T-helper 2 cell treated with Interferon-gamma antibody and Interleukin-4, amounts not matched to agents 5 μg/mL and 100 μg/mL, for 36 hours (primary cell): ENCODE data around the gene ASXL2.
"Not testable (repeated sequence)": the region's sequence is repeated elsewhere in the genome, so short reads cannot be mapped to it uniquely, and the experiment has no call there.

Source experiments
- DNase-seq: peaks from one replicate; pipeline ENCODE4 v3.0.0; 2021; ENCODE audit warnings: low spot score
- H3K27ac Mint-ChIP-seq: one replicate; pipeline ENCODE4 v1.8.0; 2021; ENCODE audit warnings: mild to moderate bottlenecking, mixed read lengths
- H3K27me3 Mint-ChIP-seq: one replicate; pipeline ENCODE4 v1.8.0; 2021; ENCODE audit warnings: low read depth, mixed read lengths
- H3K36me3 Mint-ChIP-seq: one replicate; pipeline ENCODE4 v1.8.0; 2021; ENCODE audit warnings: low read depth, mixed read lengths
- H3K4me1 Mint-ChIP-seq: one replicate; pipeline ENCODE4 v1.8.0; 2021; ENCODE audit warnings: low read depth, mixed read lengths
- H3K4me3 Mint-ChIP-seq: one replicate; pipeline ENCODE4 v1.8.0; 2022; ENCODE audit warnings: mild to moderate bottlenecking, moderate library complexity, mixed read lengths
- H3K9me3 Mint-ChIP-seq: one replicate; pipeline ENCODE4 v1.8.0; 2021; ENCODE audit warnings: mixed read lengths

Gene ASXL2

GRCh38 chr2:25903216-25903776 is 25.0 kb upstream of the ASXL2 start:
- H3K27ac Mint-ChIP-seq, result no peak overlapping the region
- no peaks in the 10 kb centered on the region for H3K4me1 Mint-ChIP-seq
- no peaks in the 10 kb centered on the region for H3K27me3 Mint-ChIP-seq
- no peaks in the 10 kb centered on the region for H3K36me3 Mint-ChIP-seq
- H3K4me3 Mint-ChIP-seq, result no peak overlapping the region
- no peaks in the 10 kb centered on the region for H3K9me3 Mint-ChIP-seq
- DNase-seq, result no peak

GRCh38 chr2:25899404-25899970 is 21.2 kb upstream of the ASXL2 start:
- DNase-seq, result no peak
- no peaks in the 10 kb centered on the region for H3K36me3 Mint-ChIP-seq
- peaks cover 6% of the 10 kb centered on the region for H3K27me3 Mint-ChIP-seq
- H3K9me3 Mint-ChIP-seq, result no peaks in the 10 kb centered on the region
- H3K4me3 Mint-ChIP-seq, result no peak overlapping the region
- no peak overlapping the region for H3K27ac Mint-ChIP-seq
- no peaks in the 10 kb centered on the region for H3K4me1 Mint-ChIP-seq

- Mint-ChIP-seq H3K36me3 (no peaks in the 10 kb centered on the region), H3K27me3 (peaks cover 6% of the 10 kb centered on the region), H3K27ac (no peak overlapping the region), H3K9me3 (no peaks in the 10 kb centered on the region), H3K4me1 (no peaks in the 10 kb centered on the region), H3K4me3 (no peak overlapping the region)
- DNase-seq, result no peak
These were observed 19.2 kb upstream of the ASXL2 start for GRCh38 chr2:25897506-25897905.

GRCh38 chr2:25896308-25896707 is 18.0 kb upstream of the ASXL2 start:
- not testable (repeated sequence) for H3K4me3 Mint-ChIP-seq, H3K27ac Mint-ChIP-seq, H3K27me3 Mint-ChIP-seq, H3K9me3 Mint-ChIP-seq, DNase-seq, H3K4me1 Mint-ChIP-seq, H3K36me3 Mint-ChIP-seq

- Mint-ChIP-seq H3K27ac (no peak overlapping the region), H3K9me3 (no peaks in the 10 kb centered on the region), H3K4me1 (no peaks in the 10 kb centered on the region), H3K4me3 (no peak overlapping the region), H3K27me3 (peaks cover 6% of the 10 kb centered on the region), H3K36me3 (no peaks in the 10 kb centered on the region)
- no peak for DNase-seq
These were observed 17.3 kb upstream of the ASXL2 start for GRCh38 chr2:25895610-25896009.

GRCh38 chr2:25895018-25895417 is 16.7 kb upstream of the ASXL2 start:
- Mint-ChIP-seq H3K27ac (no peak overlapping the region), H3K4me1 (no peaks in the 10 kb centered on the region), H3K4me3 (no peak overlapping the region), H3K27me3 (peaks cover 6% of the 10 kb centered on the region), H3K9me3 (no peaks in the 10 kb centered on the region), H3K36me3 (no peaks in the 10 kb centered on the region)
- DNase-seq, result no peak

- no peaks in the 10 kb centered on the region for H3K4me1 Mint-ChIP-seq
- H3K4me3 Mint-ChIP-seq, result no peak overlapping the region
- no peak for DNase-seq
- no peak overlapping the region for H3K27ac Mint-ChIP-seq
- H3K9me3 Mint-ChIP-seq, result no peaks in the 10 kb centered on the region
- no peaks in the 10 kb centered on the region for H3K36me3 Mint-ChIP-seq
- peaks cover 6% of the 10 kb centered on the region for H3K27me3 Mint-ChIP-seq
These were observed 16.0 kb upstream of the ASXL2 start for GRCh38 chr2:25894135-25894830.

- DNase-seq, result no peak
- Mint-ChIP-seq H3K36me3 (no peaks in the 10 kb centered on the region), H3K27me3 (peaks cover 9% of the 10 kb centered on the region), H3K27ac (no peak overlapping the region), H3K4me3 (no peak overlapping the region), H3K9me3 (no peaks in the 10 kb centered on the region), H3K4me1 (no peaks in the 10 kb centered on the region)
These were observed 13.4 kb upstream of the ASXL2 start for GRCh38 chr2:25891672-25892071.

- H3K9me3 Mint-ChIP-seq, result no peaks in the 10 kb centered on the region
- no peaks in the 10 kb centered on the region for H3K4me1 Mint-ChIP-seq
- no peak overlapping the region for H3K27ac Mint-ChIP-seq
- no peak overlapping the region for H3K4me3 Mint-ChIP-seq
- DNase-seq, result no peak
- H3K27me3 Mint-ChIP-seq, result peaks cover 3% of the 10 kb centered on the region
- no peaks in the 10 kb centered on the region for H3K36me3 Mint-ChIP-seq
These were observed 9.4 kb upstream of the ASXL2 start for GRCh38 chr2:25887624-25888242.

- DNase-seq, result no peak
- Mint-ChIP-seq H3K4me1 (peaks cover 7% of the 10 kb centered on the region), H3K27ac (no peak overlapping the region), H3K9me3 (no peaks in the 10 kb centered on the region), H3K36me3 (no peaks in the 10 kb centered on the region), H3K4me3 (no peak overlapping the region), H3K27me3 (peaks cover 3% of the 10 kb centered on the region)
These were observed 7.6 kb upstream of the ASXL2 start for GRCh38 chr2:25885933-25886332.

GRCh38 chr2:25881764-25882163 is 3.5 kb upstream of the ASXL2 start:
- peaks cover 27% of the 10 kb centered on the region for H3K4me1 Mint-ChIP-seq
- peaks cover 4% of the 10 kb centered on the region for H3K36me3 Mint-ChIP-seq
- H3K9me3 Mint-ChIP-seq, result no peaks in the 10 kb centered on the region
- no peak overlapping the region for H3K4me3 Mint-ChIP-seq
- no peak overlapping the region for H3K27ac Mint-ChIP-seq
- no peak for DNase-seq
- no peaks in the 10 kb centered on the region for H3K27me3 Mint-ChIP-seq

- Mint-ChIP-seq H3K4me3 (peak overlapping the region; percentile 90), H3K36me3 (peaks cover 9% of the 10 kb centered on the region), H3K27ac (peak overlapping the region; percentile 95), H3K27me3 (no peaks in the 10 kb centered on the region), H3K9me3 (no peaks in the 10 kb centered on the region), H3K4me1 (peaks cover 38% of the 10 kb centered on the region)
- DNase-seq, result no peak
These were observed 945 bp upstream of the ASXL2 start for GRCh38 chr2:25879133-25879730.

- Mint-ChIP-seq H3K4me3 (peak overlapping the region; percentile 90), H3K4me1 (peaks cover 42% of the 10 kb centered on the region), H3K9me3 (no peaks in the 10 kb centered on the region), H3K27ac (peak overlapping the region; percentile 95), H3K36me3 (peaks cover 14% of the 10 kb centered on the region), H3K27me3 (no peaks in the 10 kb centered on the region)
- peak; percentile 49 for DNase-seq
These were observed 591 bp downstream of the ASXL2 start for GRCh38 chr2:25877431-25878360.
